ENCODE data around the gene POPDC3.
"Not testable (repeated sequence)": the region's sequence is repeated elsewhere in the genome, so short reads cannot be mapped to it uniquely, and the experiment has no call there.

Gene POPDC3, protein sequence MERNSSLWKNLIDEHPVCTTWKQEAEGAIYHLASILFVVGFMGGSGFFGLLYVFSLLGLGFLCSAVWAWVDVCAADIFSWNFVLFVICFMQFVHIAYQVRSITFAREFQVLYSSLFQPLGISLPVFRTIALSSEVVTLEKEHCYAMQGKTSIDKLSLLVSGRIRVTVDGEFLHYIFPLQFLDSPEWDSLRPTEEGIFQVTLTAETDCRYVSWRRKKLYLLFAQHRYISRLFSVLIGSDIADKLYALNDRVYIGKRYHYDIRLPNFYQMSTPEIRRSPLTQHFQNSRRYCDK

GRCh38 chr6:105179244-105180065 lies at the start of gene POPDC3:
Gene POPDC3 (minus strand): TSS chr6:105180014. CDS start chr6:105161909, 18,105 bp downstream.
- no peak for DNase-seq

- no peak for DNase-seq
Observed at GRCh38 chr6:105227295-105227767, 47.5 kb upstream of the POPDC3 start.

DNA sequence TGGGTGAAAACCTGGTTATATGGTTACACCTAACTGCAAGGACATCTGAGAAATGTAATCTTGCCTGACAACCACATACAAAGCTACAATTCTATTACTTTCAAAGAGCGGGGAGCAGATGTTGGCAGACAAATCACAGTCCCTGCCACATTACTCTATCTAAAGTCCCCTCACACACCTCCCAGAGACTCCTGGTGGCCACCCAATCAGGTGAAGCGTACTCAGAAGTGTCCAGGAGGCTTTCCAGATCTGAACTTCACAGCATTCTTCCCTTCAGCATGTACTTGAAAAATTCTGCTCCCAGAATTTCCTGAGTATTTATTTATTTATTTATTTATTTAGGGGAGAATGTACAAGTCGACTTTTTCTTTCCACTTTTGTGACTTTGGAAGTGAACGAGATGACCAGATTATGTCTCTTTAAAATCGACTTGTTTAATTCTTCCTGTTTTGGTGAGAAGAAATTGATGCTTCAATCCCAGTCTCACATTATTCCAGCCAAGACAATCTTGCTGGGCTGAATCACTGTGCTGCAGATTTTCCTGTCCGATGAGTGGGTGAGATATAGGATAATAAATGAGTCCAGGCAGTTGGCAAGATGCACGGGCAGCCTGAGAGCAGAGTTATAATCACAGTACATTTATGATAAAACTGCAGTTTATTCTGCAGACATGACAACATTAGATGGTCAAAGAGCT lies 46.9 kb upstream of the POPDC3 start:
- DNase-seq = no peak

DNA sequence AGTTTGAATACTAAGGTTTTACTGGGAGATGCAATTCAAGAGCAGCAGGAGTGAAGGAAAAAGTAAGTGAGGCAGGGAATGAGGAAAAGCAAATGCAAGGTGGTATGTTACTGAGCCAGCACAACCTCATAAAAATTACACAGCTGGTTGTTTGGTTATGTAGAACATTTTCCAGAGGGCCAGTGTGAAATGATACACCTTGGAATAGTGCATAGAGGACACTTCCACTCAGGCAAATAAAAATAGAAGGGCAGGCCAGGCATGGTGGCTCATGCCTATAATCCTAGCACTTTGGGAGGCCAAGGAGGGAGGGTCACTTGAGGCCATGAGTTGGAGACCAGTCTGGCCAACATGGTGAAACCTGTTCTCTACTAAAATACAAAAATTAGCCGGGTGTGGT lies 43.4 kb upstream of the POPDC3 start:
- no peak for DNase-seq

GRCh38 chr6:105221219-105221618 lies 41.4 kb upstream of the POPDC3 start:
- DNase-seq = not testable (repeated sequence)

GRCh38 chr6:105220186-105220585 lies 40.4 kb upstream of the POPDC3 start:
- DNase-seq = no peak

DNA sequence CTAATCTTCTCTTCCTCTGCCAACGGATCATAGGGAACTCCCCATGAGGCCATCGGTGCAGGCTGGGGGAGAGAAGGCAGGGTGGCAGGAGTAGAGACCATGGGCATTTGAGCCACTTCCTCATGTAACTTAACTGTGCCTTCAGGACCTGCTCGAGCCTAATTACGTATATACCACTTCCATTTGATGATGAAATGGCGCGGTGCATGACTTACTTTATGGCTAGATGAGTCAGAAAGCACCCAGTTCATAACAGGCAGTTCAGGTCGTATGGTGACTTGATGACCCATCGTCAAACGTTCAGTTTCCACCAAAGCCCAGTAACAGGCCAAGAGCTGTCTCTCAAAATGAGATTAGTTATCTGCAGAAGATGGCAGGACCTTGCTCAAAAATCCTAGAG lies 39.4 kb upstream of the POPDC3 start:
- DNase-seq = not testable (repeated sequence)

- DNase-seq = no peak
Observed at GRCh38 chr6:105215506-105215905, 35.7 kb upstream of the POPDC3 start.

DNA sequence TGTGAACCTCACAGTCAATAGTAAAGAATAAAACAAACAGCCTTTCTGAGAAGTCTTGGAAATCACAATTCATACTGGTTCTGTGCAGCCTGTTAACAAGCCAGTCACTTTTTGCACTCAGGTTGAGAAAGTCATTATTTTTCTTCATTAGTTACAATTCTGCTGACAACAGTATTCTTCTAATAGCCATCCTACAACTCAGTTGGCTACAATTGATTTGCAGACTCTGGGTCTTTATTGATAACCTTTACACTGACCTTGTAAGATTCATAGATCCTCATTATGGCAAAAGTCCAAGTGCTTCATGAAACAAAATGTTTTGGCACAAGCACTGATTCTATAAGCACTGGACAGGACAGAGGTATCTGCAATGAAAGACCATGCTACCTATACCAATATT lies 34.9 kb upstream of the POPDC3 start:
- no peak for DNase-seq

DNA sequence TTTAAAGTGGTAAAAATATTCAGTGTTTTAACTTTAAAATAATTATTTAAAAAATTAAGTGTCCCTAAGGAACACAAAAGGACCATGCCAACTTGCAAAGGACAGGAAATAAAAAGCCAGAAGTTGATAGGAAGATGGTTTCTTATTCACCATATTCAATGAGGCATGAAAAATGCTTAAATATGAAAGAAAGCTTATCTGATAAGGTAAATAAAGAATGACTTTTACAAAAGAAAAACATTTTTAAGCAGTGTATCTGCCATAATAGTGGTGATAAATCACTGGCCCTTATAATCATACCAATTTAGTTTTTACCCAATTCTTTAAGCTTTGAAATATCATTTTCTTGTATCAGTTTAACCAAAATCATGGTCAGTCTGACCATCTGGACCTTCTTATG lies 33.5 kb upstream of the POPDC3 start:
- DNase-seq = no peak

DNA sequence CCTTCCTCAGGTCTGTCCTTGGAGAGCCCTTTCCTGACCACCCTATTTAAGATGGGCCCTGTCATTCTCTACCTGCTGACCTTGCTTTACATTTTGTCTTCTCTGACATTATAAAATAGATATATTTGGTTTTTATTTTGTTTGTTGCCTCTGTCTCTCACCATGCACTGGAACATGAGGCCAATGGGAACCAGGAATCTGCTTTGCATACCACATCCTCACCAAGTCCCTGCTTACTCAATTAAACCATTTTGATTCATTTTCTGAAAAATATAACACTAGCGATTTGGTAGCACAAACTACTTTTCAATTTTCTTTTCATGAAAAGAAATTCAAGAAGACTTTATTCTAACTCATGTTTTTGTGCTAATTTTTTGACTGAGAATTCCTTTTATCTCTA lies 32.8 kb upstream of the POPDC3 start:
- DNase-seq = no peak

DNA sequence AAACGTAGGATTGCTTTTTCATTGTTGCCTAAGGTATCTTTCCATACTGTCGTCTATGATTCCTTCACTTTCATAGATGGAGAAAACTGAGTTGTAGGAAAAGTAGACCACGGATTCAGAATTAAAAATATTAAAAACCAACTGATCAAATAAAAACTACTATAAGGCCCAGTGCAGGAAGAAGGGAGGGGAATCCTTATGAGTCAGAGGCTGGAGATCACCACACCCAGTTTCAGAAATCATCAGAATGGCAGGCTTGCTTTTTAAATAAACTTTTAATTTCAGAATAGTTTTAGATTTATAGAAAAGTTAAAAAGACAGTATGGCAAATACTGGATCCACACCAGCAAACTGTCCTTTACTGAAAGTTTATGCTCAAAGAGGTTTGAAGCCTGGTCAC lies 32.0 kb upstream of the POPDC3 start:
- DNase-seq = no peak

DNA sequence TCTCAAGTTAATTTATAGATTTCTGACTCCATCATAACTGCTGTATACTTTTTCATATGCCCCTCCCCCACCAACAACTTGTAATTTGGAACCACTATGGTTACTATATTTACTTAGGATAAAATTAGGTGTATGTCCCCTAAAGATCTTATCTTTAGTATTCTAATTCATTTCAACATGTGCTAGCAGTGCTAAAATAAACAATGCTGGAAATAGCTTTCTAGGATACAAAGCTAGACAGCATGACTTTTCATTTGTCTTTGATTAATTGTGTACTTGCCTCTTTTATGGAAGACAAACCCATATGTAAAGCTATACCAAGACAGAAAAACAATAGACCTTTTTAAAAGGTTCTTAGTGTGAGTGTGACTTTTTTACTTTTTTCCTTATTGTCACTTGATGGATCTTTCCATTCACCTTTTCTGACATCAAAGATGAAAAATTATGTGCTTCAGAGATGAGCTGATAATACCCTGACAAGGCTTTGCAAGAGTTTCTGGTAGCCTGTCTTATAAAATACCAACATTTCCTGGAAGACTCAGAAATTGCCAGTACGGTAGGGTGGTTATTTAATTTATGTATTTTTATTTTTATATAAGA lies 31.2 kb upstream of the POPDC3 start:
- no peak for DNase-seq

DNA sequence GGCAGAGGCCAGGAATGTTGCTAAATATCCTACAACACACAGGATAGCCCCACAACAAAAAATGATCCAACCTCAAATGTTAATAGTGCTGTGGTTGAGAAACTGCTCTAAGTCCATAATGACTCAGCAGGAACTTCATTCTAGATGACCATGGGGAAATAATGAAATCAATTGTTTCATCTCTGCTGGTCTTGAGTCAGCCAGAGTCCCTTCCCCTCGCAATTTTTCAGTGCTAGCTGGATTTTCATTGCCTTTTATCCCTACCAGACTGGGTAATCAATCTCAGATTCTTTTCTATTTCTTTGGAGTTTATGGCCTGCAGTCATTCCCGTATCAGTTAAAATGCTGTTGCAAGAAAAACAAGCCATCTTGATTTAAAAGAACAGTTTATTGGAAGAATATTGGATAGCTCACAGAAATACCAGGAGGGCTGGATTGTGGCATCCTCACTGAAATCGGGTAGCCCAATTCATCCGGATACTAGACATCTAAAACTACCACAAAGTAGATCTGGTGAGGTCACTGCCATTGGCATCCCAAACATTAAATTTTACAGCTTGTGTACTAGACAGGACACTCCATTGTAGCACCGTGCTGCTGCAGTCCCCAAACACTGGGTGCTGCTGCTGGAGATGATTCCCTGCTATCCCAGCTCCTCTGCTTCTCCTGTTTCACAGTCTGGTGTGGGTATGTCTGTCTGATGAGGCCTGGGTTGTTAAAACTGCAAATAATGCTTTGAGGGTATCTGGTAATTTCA lies 30.3 kb upstream of the POPDC3 start:
- peak; percentile 24 for DNase-seq

DNA sequence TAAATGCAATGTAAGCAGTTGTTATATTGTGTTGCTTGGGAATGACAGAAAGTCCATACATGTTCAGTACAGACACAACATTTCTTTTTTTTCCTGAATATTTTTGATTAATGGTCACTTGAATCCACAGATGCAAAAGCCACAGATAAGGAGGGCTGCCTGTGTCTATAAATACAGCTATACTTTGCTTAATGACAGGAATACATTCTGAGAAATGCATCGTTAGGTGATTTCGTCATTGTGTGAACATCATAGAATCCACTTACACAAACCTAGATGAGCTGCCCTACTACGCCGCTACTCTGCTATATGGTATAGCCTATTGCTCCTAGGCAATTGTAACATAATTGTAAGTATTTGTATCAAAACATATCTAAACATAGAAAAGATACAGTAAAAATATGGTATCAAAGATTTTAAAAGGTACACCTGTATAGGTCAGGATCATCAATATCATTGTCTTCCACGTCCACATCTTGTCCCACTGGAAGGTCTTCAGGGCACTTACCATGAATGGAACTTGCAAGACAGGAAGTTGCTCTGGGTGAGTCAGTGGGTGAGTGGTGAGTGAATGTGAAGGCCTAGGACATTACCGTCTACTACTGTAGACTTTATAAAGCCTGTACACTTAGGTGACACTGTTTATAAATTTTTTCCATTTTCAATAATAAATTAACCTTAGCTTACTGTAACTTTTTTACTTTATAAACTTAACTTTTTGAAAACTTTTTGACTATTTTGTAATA lies 27.9 kb upstream of the POPDC3 start:
- no peak for DNase-seq

- DNase-seq = no peak
Observed at GRCh38 chr6:105204768-105205167, 25.0 kb upstream of the POPDC3 start.

DNA sequence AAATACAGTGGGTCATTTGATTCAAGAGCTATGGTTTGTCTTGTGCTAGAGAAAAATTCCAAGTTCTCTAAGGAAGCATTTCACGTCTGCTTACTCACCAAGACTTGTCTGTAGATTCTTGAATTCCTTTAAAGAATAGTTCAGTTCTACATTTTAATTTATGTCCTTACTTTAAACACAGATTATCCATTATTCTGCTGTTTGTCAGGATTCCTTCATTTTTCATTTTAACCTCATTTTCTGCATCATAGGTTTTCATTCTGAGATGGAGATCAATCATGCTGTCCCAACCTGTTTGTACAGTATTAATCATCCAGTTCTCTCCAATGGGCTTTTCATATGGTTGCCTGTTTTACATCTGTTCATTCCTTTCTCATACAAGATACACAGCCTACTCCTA lies 24.5 kb upstream of the POPDC3 start:
- peak; percentile 72 for DNase-seq

GRCh38 chr6:105202486-105202885 lies 22.7 kb upstream of the POPDC3 start:
- DNase-seq = no peak

- no peak for DNase-seq
Observed at GRCh38 chr6:105200133-105200730, 20.4 kb upstream of the POPDC3 start.

DNA sequence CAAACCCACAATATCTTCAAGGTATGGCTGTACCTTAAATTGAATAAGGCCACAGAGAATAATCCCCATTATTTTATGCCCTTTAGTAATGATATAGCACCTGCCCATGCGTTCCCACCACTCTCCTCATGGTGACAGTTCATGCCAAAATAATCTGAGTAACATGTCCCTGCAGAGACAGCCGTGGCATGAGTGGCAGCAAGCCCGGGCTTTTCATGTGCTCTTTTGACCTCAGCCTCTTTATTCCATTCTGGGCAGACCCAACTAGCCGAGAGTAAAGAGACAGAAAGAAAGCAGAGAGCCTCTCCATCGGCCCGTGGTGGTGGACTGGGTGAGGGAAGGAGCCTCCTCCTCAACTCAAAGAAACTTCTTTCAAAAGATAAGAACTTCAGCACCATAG lies 19.9 kb upstream of the POPDC3 start:
- no peak for DNase-seq

- peak; percentile 18 for DNase-seq
Observed at GRCh38 chr6:105196076-105196475, 16.3 kb upstream of the POPDC3 start.
